HepG2 (cell line): ENCODE results near the gene HS3ST3B1. TPM values are rescaled to one million over a fixed set of nuclear protein-coding genes. Genes with fewer than 3 reads are reported as not detected.

Experiments used
- ELF3 ChIP-seq: IDR thresholded peaks from 2 replicates; pipeline ENCODE4 v1.6.1; 2016; ENCODE audit warnings: missing genetic modification reagents, missing compliant biosample characterization
- FLYWCH1 ChIP-seq: sonication (generic); formaldehyde crosslinking; IDR thresholded peaks from 2 replicates; pipeline ENCODE4 v1.8.1; 2023; ENCODE audit warnings: mild to moderate bottlenecking, missing genetic modification reagents
- FOXA3 ChIP-seq: IDR thresholded peaks from 2 replicates; pipeline ENCODE4 v1.6.1; 2016; ENCODE audit warnings: missing genetic modification reagents, missing compliant biosample characterization
- HHEX ChIP-seq: IDR thresholded peaks from 2 replicates; pipeline ENCODE4 v1.6.1; 2016; ENCODE audit warnings: control low read depth
- HIVEP1 ChIP-seq: sonication (generic); formaldehyde crosslinking; IDR thresholded peaks from 2 replicates; pipeline ENCODE4 v1.4.0; 2020; ENCODE audit warnings: mild to moderate bottlenecking, missing genetic modification reagents
- KDM2A ChIP-seq: sonication (generic); formaldehyde crosslinking; IDR thresholded peaks from 2 replicates; pipeline ENCODE4 v1.4.0; 2020; ENCODE audit warnings: low read depth, missing genetic modification reagents, borderline replicate concordance
- MED1 ChIP-seq: sonication (generic); formaldehyde crosslinking; IDR thresholded peaks from 2 replicates; pipeline ENCODE4 v1.4.0; 2020; ENCODE audit warnings: missing genetic modification reagents
- ZKSCAN1 ChIP-seq: fragments of 150-350 bp; IDR thresholded peaks from 2 replicates; pipeline ENCODE4 v1.6.1; 2014; ENCODE audit warnings: low read length
- ZNF20 ChIP-seq: sonication (generic); formaldehyde crosslinking; IDR thresholded peaks from 2 replicates; pipeline ENCODE4 v1.4.0; 2020; ENCODE audit warnings: mild to moderate bottlenecking, moderate library complexity, missing genetic modification reagents
- ZNF431 ChIP-seq: sonication (generic); formaldehyde crosslinking; IDR thresholded peaks from 2 replicates; pipeline ENCODE4 v1.9.0; 2022; ENCODE audit warnings: missing genetic modification reagents, low read depth, mild to moderate bottlenecking, borderline replicate concordance
- ZNF652 ChIP-seq: IDR thresholded peaks from 2 replicates; pipeline ENCODE4 v1.6.1; 2016; ENCODE audit warnings: low read depth, borderline replicate concordance
- ZNF768 ChIP-seq: sonication (generic); formaldehyde crosslinking; IDR thresholded peaks from 2 replicates; pipeline ENCODE4 v1.4.0; 2020; ENCODE audit warnings: missing genetic modification reagents
- polyA plus RNA-seq, 8 experiments: library from polyadenylated mRNA; depleted of rRNA in 3 of 8; stranded (reverse) in 7 of 8; unstranded in 1 of 8; fragments of >200 nt; fragmentation: Illumina TruSeq in 4 of 8; extraction: Trizol in 4 of 8; gene quantifications; 2 replicates each; pipeline versions ENCODE4 v1.2.1 to v1.2.3, GENCODE V29; 2011 to 2016; ENCODE audit warnings: low read depth in 4 of 8, missing spikeins in 1 of 8, mixed read lengths in 1 of 8; ENCODE audit not compliant: insufficient read depth in 1 of 8
- total RNA-seq, 5 experiments: library from RNA; depleted of rRNA; stranded (reverse); fragments of >200 nt; fragmentation: Illumina TruSeq; extraction: Trizol; gene quantifications; 2 replicates each; pipeline ENCODE4 v1.2.3, GENCODE V29; 2016; ENCODE audit warnings: low read depth in 1 of 5
- TF ChIP-seq, protein P1 (sequence below): sonication (generic); formaldehyde crosslinking; IDR thresholded peaks from 2 replicates; pipeline ENCODE4 v1.4.0; 2020; ENCODE audit warnings: missing genetic modification reagents
- TF ChIP-seq, protein P2 (sequence below), 2 experiments: IDR thresholded peaks; 2 replicates each; pipeline ENCODE4 v1.6.1; 2011 to 2012; ENCODE audit warnings: low read length in 2 of 2, borderline replicate concordance in 1 of 2, low read depth in 1 of 2, mild to moderate bottlenecking in 1 of 2, moderate library complexity in 1 of 2
- TF ChIP-seq, protein P3 (sequence below): sonication (generic); formaldehyde crosslinking; IDR thresholded peaks from 2 replicates; pipeline ENCODE4 v1.4.0; 2020; ENCODE audit warnings: missing genetic modification reagents
- TF ChIP-seq, protein P4 (sequence below): sonication (generic); formaldehyde crosslinking; IDR thresholded peaks from 2 replicates; pipeline ENCODE4 v1.5.1; 2020; ENCODE audit warnings: mild to moderate bottlenecking, missing genetic modification reagents, moderate library complexity

HS3ST3B1 gene
- total and polyA plus RNA-seq, 2 of the 13 experiments (the other 11 are each of a cell fraction or from before 2014, with no cell fraction given) = 15.7 to 39.5 TPM

DNA sequence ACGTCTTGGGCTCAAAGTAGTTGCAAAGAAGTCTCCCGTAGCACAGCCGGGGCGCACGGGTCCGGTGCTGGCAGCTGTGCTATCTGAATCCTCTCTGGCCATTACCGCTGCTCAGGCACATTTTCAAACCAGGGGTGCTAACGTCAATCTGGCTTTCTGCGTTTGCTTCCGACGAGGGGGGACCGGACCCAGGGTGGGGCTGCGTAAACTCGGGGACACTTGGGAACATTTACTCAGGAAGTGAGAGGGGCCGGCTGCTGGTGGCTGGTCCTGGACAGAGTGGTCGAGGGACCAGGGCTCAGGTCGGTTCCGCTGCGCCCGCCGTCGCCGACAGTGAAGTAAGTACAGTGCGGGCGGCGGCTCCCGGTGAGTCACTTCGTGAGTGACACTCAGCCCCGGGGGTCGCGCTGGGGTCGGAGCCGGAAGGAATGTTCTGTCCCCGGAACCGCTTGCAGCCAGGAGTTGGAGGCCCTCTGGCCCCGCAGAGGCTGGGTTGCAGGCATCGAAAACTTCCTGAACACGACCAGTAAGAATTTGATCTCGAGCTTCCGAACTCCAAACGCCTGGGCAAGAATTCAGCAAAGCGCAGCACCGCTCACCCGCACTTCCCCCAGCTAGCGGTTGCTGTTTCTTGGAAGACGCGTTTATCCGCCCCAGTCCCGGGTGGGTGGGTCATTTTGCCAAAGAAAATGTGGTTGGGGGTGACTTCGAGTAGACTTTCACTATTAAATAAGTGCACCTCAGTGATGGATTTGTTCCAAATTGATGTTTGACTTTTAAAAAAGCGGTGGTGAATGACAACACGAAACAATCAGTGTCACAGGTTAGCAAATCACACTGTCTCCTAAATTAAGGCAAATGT lies 1.4 kb upstream of the HS3ST3B1 start (continued):
- TF ChIP-seq MED1 (CRISPR knock-in tag) = peak; percentile 60
- no peak for TF ChIP-seq ZNF652 (CRISPR knock-in tag)
- TF ChIP-seq ZNF768 = peak; percentile 50; the same call in 1 of the 2 replicates
- TF ChIP-seq ZKSCAN1 = no peak
- TF ChIP-seq, protein P1, sequence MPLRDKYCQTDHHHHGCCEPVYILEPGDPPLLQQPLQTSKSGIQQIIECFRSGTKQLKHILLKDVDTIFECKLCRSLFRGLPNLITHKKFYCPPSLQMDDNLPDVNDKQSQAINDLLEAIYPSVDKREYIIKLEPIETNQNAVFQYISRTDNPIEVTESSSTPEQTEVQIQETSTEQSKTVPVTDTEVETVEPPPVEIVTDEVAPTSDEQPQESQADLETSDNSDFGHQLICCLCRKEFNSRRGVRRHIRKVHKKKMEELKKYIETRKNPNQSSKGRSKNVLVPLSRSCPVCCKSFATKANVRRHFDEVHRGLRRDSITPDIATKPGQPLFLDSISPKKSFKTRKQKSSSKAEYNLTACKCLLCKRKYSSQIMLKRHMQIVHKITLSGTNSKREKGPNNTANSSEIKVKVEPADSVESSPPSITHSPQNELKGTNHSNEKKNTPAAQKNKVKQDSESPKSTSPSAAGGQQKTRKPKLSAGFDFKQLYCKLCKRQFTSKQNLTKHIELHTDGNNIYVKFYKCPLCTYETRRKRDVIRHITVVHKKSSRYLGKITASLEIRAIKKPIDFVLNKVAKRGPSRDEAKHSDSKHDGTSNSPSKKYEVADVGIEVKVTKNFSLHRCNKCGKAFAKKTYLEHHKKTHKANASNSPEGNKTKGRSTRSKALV (CRISPR knock-in tag) = peak; percentile 93; the same call in 1 of the 2 replicates
- TF ChIP-seq, protein P2, sequence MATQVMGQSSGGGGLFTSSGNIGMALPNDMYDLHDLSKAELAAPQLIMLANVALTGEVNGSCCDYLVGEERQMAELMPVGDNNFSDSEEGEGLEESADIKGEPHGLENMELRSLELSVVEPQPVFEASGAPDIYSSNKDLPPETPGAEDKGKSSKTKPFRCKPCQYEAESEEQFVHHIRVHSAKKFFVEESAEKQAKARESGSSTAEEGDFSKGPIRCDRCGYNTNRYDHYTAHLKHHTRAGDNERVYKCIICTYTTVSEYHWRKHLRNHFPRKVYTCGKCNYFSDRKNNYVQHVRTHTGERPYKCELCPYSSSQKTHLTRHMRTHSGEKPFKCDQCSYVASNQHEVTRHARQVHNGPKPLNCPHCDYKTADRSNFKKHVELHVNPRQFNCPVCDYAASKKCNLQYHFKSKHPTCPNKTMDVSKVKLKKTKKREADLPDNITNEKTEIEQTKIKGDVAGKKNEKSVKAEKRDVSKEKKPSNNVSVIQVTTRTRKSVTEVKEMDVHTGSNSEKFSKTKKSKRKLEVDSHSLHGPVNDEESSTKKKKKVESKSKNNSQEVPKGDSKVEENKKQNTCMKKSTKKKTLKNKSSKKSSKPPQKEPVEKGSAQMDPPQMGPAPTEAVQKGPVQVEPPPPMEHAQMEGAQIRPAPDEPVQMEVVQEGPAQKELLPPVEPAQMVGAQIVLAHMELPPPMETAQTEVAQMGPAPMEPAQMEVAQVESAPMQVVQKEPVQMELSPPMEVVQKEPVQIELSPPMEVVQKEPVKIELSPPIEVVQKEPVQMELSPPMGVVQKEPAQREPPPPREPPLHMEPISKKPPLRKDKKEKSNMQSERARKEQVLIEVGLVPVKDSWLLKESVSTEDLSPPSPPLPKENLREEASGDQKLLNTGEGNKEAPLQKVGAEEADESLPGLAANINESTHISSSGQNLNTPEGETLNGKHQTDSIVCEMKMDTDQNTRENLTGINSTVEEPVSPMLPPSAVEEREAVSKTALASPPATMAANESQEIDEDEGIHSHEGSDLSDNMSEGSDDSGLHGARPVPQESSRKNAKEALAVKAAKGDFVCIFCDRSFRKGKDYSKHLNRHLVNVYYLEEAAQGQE (IDR thresholded peaks at IDR 0.05; ENCODE audit: borderline replicate concordance in 1 of 2, low read depth in 1 of 2, low read length in 2 of 2) = peak in 1 of 2 experiments; percentile 19; a peak in 1 of 4 replicates
- peak; percentile 77; the same call in 1 of the 2 replicates for TF ChIP-seq HIVEP1
- no peak for TF ChIP-seq FLYWCH1 (CRISPR knock-in tag)
- TF ChIP-seq KDM2A (CRISPR knock-in tag) = peak; percentile 55; the same call in 1 of the 2 replicates
- no peak for TF ChIP-seq HHEX (CRISPR knock-in tag)
- TF ChIP-seq, protein P3, sequence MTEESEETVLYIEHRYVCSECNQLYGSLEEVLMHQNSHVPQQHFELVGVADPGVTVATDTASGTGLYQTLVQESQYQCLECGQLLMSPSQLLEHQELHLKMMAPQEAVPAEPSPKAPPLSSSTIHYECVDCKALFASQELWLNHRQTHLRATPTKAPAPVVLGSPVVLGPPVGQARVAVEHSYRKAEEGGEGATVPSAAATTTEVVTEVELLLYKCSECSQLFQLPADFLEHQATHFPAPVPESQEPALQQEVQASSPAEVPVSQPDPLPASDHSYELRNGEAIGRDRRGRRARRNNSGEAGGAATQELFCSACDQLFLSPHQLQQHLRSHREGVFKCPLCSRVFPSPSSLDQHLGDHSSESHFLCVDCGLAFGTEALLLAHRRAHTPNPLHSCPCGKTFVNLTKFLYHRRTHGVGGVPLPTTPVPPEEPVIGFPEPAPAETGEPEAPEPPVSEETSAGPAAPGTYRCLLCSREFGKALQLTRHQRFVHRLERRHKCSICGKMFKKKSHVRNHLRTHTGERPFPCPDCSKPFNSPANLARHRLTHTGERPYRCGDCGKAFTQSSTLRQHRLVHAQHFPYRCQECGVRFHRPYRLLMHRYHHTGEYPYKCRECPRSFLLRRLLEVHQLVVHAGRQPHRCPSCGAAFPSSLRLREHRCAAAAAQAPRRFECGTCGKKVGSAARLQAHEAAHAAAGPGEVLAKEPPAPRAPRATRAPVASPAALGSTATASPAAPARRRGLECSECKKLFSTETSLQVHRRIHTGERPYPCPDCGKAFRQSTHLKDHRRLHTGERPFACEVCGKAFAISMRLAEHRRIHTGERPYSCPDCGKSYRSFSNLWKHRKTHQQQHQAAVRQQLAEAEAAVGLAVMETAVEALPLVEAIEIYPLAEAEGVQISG (CRISPR knock-in tag) = peak; percentile 60; the same call in 1 of the 2 replicates
- TF ChIP-seq ELF3 (CRISPR knock-in tag) = peak; percentile 59
- 0 out of 2 replicates have a peak, but pooled peaks have one; percentile 12 for TF ChIP-seq FOXA3 (CRISPR knock-in tag)
- TF ChIP-seq, protein P4, sequence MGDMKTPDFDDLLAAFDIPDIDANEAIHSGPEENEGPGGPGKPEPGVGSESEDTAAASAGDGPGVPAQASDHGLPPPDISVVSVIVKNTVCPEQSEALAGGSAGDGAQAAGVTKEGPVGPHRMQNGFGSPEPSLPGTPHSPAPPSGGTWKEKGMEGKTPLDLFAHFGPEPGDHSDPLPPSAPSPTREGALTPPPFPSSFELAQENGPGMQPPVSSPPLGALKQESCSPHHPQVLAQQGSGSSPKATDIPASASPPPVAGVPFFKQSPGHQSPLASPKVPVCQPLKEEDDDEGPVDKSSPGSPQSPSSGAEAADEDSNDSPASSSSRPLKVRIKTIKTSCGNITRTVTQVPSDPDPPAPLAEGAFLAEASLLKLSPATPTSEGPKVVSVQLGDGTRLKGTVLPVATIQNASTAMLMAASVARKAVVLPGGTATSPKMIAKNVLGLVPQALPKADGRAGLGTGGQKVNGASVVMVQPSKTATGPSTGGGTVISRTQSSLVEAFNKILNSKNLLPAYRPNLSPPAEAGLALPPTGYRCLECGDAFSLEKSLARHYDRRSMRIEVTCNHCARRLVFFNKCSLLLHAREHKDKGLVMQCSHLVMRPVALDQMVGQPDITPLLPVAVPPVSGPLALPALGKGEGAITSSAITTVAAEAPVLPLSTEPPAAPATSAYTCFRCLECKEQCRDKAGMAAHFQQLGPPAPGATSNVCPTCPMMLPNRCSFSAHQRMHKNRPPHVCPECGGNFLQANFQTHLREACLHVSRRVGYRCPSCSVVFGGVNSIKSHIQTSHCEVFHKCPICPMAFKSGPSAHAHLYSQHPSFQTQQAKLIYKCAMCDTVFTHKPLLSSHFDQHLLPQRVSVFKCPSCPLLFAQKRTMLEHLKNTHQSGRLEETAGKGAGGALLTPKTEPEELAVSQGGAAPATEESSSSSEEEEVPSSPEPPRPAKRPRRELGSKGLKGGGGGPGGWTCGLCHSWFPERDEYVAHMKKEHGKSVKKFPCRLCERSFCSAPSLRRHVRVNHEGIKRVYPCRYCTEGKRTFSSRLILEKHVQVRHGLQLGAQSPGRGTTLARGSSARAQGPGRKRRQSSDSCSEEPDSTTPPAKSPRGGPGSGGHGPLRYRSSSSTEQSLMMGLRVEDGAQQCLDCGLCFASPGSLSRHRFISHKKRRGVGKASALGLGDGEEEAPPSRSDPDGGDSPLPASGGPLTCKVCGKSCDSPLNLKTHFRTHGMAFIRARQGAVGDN = peak; percentile 92
- TF ChIP-seq ZNF20 (CRISPR knock-in tag) = 0 out of 2 replicates have a peak, but pooled peaks have one; percentile 54
- TF ChIP-seq ZNF431 (CRISPR knock-in tag) = 0 out of 2 replicates have a peak, but pooled peaks have one; percentile 18
